ENCODE measurements around the gene SLC25A38.

DNA sequence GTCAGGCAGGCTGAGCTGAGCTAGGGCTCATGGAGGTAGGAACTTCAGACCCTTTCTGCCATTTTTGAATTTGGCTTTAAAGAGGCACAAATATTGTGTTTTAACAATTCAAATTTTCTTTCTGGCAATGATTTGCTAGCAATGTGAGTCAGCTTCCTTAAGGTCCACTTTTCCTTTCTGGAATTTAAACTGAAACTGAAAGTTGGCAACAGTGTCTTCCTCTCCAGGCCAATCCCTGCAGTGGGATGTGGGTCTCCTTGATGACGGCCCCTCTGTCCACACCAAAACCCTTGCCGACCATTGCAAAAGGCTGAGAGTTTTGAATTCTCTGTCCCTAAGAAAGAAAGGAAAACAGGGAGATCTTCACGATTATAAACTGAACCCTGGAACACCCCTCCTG lies 50.5 kb downstream of the SLC25A38 start:
- TF ChIP-seq CTCF (conservative IDR thresholded peaks at IDR 0.05 in 1 of 2, IDR thresholded peaks at IDR 0.05 in 1 of 2; ENCODE audit: low read depth in 1 of 2, low read length in 2 of 2) (no peak), EZH2 (IDR thresholded peaks at IDR 0.05; ENCODE audit: low read length, missing control alignments) (no peak)
